ENCODE measurements around the gene OR1N2. TPM values are rescaled to one million over a fixed set of nuclear protein-coding genes. Genes with fewer than 3 reads are reported as not detected.
"Not testable (repeated sequence)": the region's sequence is repeated elsewhere in the genome, so short reads cannot be mapped to it uniquely, and the experiment has no call there.

Gene OR1N2, protein sequence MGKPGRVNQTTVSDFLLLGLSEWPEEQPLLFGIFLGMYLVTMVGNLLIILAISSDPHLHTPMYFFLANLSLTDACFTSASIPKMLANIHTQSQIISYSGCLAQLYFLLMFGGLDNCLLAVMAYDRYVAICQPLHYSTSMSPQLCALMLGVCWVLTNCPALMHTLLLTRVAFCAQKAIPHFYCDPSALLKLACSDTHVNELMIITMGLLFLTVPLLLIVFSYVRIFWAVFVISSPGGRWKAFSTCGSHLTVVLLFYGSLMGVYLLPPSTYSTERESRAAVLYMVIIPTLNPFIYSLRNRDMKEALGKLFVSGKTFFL
- not detected for total RNA-seq

DNA sequence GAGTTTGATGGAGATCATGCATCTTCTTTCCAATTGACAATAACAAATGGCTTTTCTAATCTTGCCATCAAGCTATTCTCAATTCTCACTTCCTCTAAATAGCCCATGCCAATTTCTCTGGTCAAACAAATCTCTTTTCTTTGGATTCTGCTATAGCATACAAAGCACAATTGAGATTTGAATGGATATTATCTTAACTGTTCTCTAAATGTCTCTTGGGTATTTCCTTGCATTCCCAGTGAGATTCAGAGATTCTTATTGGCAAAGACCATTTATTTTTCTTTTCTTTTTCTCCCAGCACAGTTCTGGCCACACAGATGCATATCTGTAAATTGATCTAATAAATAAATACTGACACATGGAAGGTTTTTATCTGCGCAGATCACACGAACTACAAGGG, at the start of gene OR1N2:
TSS of gene OR1N2 (plus strand) at position 301 of the 400 bp plus-strand sequence. CDS start 100 bp downstream, outside the sequence.
- Mint-ChIP-seq H3K4me3 (no peak within 1 kb of the TSS), H3K27ac (no peak within 1 kb of the TSS), H3K27me3 (peaks cover 23% of the 10 kb centered on the region), H3K9me3 (ENCODE audit: low read depth) (no peaks in the 10 kb centered on the region), H3K4me1 (no peaks in the 10 kb centered on the region), H3K36me3 (no peaks in the 10 kb centered on the region)
- no peak for ATAC-seq
- CTCF ChIA-PET: no interaction called here
- no peak for DNase-seq

DNA sequence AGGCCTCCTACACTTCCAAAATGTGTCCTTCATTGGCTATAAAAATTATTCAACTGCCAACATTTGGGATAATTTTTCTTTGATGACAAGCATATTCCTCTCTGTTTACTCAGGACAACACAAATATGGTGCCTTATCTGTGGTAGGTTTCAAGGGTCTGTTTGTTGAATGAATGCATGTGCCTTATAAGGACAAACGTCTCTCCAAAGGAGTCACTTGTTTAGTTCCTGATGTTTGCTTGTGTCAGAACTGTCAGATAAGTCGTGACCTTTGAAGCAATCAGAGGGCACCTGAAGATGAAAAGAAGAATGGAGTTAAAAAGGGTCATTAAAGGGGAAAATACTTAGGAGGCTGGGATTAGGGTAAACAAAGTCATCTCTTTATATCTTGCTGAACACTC, 45.9 kb upstream of the OR1N2 start:
- no peak for DNase-seq
- no peaks in the 10 kb centered on the region for H3K4me1 Mint-ChIP-seq
- H3K36me3 Mint-ChIP-seq: no peaks in the 10 kb centered on the region
- CTCF ChIA-PET: no interaction called here
- H3K9me3 Mint-ChIP-seq (ENCODE audit: low read depth): no peaks in the 10 kb centered on the region
- no peak overlapping the region for H3K27ac Mint-ChIP-seq
- H3K27me3 Mint-ChIP-seq: peaks cover 16% of the 10 kb centered on the region
- H3K4me3 Mint-ChIP-seq: no peak overlapping the region
- ATAC-seq: no peak

DNA sequence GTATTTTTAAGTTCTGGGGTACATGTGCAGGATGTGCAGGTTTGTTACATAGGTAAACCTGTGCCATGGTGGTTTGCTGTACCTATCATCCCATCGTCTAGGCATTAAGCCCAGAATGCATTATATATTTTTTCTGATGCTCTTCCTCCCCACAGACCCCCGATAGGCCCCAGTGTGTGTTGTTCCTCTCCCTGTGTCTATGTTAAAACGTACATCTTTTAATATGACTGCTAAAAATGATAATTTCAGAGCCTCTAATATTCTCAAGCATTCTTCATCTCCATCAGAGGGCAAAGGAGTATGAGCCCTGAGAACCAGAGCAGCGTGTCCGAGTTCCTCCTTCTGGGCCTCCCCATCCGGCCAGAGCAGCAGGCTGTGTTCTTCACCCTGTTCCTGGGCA, 42.4 kb upstream of the OR1N2 start, which contains the start of gene OR1J2:
TSS of gene OR1J2 (plus strand) at position 301 of the 400 bp plus-strand sequence. CDS start at position 301, 0 bp downstream.
- no peaks in the 10 kb centered on the region for H3K4me1 Mint-ChIP-seq
- no peaks in the 10 kb centered on the region for H3K9me3 Mint-ChIP-seq (ENCODE audit: low read depth)
- DNase-seq (no peak), ATAC-seq (no peak)
- CTCF ChIA-PET: no interaction called here
- no peak within 1 kb of the TSS for H3K4me3 Mint-ChIP-seq
- no peak within 1 kb of the TSS for H3K27ac Mint-ChIP-seq
- H3K36me3 Mint-ChIP-seq: no peaks in the 10 kb centered on the region
- peaks cover 24% of the 10 kb centered on the region for H3K27me3 Mint-ChIP-seq

DNA sequence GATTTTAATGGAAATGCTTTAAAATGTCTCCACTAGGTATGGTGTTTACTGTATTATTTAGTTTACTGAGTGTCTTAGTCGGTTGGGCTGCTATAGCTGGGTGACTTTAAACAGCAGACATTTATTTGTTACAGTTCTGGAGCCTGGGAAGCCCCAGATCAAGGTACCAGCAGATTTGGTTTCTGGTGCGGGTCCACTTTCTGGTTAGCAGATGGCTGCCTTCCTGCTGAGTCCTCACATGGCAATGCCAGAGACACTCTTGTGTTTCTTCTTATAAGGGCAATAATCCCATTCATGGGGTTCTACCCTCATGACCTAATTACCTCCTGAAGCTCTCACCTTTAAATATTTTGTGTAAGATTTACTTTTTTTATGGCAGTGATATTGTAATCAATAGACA, 34.7 kb upstream of the OR1N2 start:
- H3K4me3 Mint-ChIP-seq: no peak overlapping the region
- no peak overlapping the region for H3K27ac Mint-ChIP-seq
- no peak for ATAC-seq
- no peaks in the 10 kb centered on the region for H3K9me3 Mint-ChIP-seq (ENCODE audit: low read depth)
- H3K4me1 Mint-ChIP-seq: no peaks in the 10 kb centered on the region
- no peaks in the 10 kb centered on the region for H3K36me3 Mint-ChIP-seq
- H3K27me3 Mint-ChIP-seq: peaks cover 8% of the 10 kb centered on the region
- CTCF ChIA-PET: no interaction called here
- no peak for DNase-seq

DNA sequence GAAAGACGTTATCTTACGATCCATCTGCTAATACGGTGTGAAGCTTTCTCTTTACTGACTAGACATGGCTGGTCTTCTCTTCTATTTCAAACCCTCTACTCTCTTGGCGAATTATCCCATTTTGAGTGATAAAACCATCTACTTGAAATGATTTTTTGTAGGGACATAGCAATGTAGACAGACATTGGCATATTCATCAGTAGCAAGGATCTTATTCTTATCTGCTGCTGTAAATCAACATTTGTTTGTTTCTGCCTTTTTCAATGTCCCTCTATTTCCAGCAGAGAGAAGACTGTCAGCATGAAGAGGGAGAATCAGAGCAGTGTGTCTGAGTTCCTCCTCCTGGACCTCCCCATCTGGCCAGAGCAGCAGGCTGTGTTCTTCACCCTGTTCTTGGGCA, 34.1 kb upstream of the OR1N2 start, which contains the start of gene OR1J4:
TSS of gene OR1J4 (plus strand) at position 301 of the 400 bp plus-strand sequence. CDS start at position 301, 0 bp downstream.
- Mint-ChIP-seq H3K4me3 (no peak within 1 kb of the TSS), H3K9me3 (ENCODE audit: low read depth) (no peaks in the 10 kb centered on the region), H3K27me3 (peaks cover 6% of the 10 kb centered on the region), H3K4me1 (no peaks in the 10 kb centered on the region), H3K27ac (no peak within 1 kb of the TSS), H3K36me3 (no peaks in the 10 kb centered on the region)
- ATAC-seq (no peak), DNase-seq (no peak)
- CTCF ChIA-PET: no interaction called here

DNA sequence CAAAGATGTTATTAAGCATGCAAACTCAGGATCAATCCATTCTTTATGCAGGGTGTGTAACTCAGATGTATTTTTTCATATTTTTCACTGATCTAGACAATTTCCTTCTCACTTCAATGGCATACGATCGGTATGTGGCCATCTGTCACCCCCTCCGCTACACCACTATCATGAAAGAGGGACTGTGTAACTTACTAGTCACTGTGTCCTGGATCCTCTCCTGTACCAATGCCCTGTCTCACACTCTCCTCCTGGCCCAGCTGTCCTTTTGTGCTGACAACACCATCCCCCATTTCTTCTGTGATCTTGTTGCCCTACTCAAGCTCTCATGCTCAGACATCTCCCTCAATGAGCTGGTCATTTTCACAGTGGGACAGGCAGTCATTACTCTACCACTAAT, 33.5 kb upstream of the OR1N2 start:
- ATAC-seq: no peak
- Mint-ChIP-seq H3K36me3 (no peaks in the 10 kb centered on the region), H3K27me3 (peaks cover 4% of the 10 kb centered on the region), H3K4me1 (no peaks in the 10 kb centered on the region), H3K4me3 (no peak overlapping the region), H3K27ac (no peak overlapping the region), H3K9me3 (ENCODE audit: low read depth) (no peaks in the 10 kb centered on the region)
- CTCF ChIA-PET: no interaction called here
- no peak for DNase-seq

DNA sequence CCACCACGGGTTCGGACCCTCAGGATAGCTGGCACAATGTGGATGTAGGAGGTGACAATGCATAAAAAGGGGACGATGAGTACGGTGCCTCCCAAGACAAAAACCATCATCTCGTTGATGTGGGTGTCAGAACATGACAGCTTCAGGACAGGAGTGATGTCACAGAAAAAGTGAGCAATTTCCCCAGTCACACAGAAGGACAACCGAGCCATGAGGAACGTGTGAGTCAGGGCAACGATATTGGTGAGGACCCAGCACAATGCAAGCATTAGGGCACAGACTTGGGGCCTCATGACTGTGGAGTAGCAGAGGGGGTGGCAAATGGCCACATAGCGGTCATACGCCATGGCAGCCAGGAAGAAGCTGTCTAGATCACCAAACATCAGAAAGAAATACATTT, 26.3 kb upstream of the OR1N2 start:
- no peaks in the 10 kb centered on the region for H3K9me3 Mint-ChIP-seq (ENCODE audit: low read depth)
- ATAC-seq (no peak), DNase-seq (no peak)
- no peaks in the 10 kb centered on the region for H3K36me3 Mint-ChIP-seq
- peaks cover 2% of the 10 kb centered on the region for H3K27me3 Mint-ChIP-seq
- H3K4me3 Mint-ChIP-seq: no peak overlapping the region
- no peaks in the 10 kb centered on the region for H3K4me1 Mint-ChIP-seq
- no peak overlapping the region for H3K27ac Mint-ChIP-seq
- CTCF ChIA-PET: no interaction called here

DNA sequence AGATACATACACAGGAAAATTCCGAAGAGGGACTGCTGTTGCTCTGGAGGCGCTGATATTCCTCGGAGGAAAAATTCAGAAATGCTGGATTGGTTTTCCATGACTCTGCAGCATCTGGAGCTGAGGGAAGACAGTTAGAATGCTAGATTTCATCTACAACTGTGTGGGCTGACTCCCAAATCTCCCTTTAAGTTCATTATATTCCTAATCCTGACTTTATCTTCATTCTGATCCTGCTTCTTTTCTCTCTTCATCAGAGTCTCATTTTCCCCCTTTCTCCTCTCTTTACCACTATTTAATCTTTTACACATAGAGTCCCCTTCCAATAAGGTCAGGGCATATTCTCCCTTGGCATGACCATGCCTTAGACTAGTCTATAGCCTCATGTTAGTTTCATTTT, 25.7 kb upstream of the OR1N2 start, which contains the start of gene OR1N1:
TSS of gene OR1N1 (minus strand) at position 101 of the 400 bp plus-strand sequence. CDS start at position 101, 0 bp downstream.
- Mint-ChIP-seq H3K36me3 (no peaks in the 10 kb centered on the region), H3K27ac (no peak within 1 kb of the TSS), H3K9me3 (ENCODE audit: low read depth) (no peaks in the 10 kb centered on the region), H3K4me1 (no peaks in the 10 kb centered on the region), H3K4me3 (no peak within 1 kb of the TSS), H3K27me3 (peaks cover 2% of the 10 kb centered on the region)
- CTCF ChIA-PET: no interaction called here
- no peak for DNase-seq
- ATAC-seq: no peak

DNA sequence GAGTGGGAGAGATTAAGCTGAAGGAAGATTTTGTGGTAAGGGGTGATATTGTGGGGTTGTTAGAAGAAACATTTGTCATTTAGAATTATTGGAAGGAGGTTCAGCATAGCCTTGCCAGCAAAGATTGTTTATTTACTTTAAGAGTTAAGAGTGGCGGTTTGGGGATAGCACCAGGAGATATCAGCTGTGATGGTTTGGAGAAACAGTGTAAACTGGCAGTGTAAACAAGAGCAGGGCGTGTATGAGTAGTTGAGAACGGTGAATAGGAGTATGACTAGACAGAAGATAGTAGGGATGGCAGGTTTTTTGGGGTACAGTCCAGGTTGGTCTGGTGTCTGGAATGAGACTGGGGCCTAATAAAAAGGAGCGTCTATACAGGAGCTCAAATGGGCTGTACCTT, 21.8 kb upstream of the OR1N2 start:
- not testable (repeated sequence) for H3K4me3 Mint-ChIP-seq; H3K36me3 Mint-ChIP-seq; ATAC-seq; H3K4me1 Mint-ChIP-seq; DNase-seq; H3K9me3 Mint-ChIP-seq (ENCODE audit: low read depth); H3K27me3 Mint-ChIP-seq; H3K27ac Mint-ChIP-seq
- CTCF ChIA-PET: interaction anchor here (0.8 kb wide), 1 partner anchor 32 kb away, joined by 3 read pairs; no protein-coding TSS in a partner anchor

DNA sequence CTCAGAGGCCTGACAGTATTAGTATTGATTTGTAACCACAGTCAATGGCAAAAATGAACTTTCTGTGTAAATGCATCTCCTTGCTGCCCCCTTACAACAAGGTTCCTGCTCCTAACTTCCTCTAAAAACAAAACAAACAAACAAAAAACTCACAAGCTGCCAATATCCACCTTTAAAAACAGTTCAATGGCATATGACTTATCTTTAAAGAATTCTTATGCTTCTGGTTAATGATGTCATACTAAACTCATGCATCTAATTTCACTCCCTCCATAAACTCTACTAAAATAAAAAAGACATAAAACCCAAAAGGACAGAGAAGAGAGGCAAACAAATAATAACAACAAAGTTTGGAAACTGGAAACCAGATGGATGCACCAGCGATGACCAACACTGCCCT, 16.8 kb upstream of the OR1N2 start:
- Mint-ChIP-seq H3K27ac (no peak overlapping the region), H3K9me3 (ENCODE audit: low read depth) (peaks cover 2% of the 10 kb centered on the region), H3K27me3 (no peaks in the 10 kb centered on the region), H3K4me3 (no peak overlapping the region), H3K36me3 (no peaks in the 10 kb centered on the region), H3K4me1 (no peaks in the 10 kb centered on the region)
- DNase-seq: no peak
- CTCF ChIA-PET: no interaction called here
- no peak for ATAC-seq

DNA sequence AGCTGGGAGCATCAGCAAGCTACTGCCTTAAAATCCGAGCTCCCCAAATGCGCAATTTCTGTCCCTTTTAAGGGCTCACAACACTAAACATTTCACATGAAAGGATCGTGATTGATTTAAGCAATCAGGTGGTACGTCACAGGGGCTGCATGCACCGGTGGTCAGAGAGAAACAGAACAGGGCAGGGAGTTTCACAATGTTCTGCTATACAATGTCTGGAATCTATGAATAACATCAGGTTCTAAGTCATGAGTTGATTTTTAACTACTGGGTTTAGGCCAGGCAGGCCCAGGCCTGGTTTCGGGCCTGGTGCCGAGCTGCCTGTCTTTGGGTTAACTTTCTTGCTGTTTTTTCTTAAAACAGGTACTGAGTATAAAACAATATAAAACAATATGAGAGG, 15.8 kb upstream of the OR1N2 start:
- H3K4me1 Mint-ChIP-seq; ATAC-seq; H3K36me3 Mint-ChIP-seq; H3K4me3 Mint-ChIP-seq; H3K27me3 Mint-ChIP-seq; H3K27ac Mint-ChIP-seq; DNase-seq; H3K9me3 Mint-ChIP-seq (ENCODE audit: low read depth); CTCF ChIA-PET: not testable (repeated sequence)

DNA sequence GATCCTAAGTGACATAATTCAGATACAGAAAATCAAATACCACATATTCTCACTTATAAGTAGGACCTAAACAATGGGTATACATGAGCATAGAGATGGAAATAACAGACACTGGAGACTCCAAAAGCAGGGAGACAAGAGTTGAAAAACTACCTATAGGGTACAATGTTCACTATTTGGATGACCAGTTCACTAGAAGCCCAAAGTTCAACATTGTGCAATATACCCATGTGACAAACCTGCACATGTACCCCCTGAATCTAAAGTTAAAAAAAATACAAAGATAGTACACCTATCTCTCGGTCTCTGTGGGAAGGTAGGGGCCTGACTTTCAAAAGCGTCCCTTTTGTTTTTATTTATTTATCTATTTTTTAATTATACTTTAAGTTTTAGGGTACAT, 14.2 kb upstream of the OR1N2 start:
- Mint-ChIP-seq H3K36me3 (no peaks in the 10 kb centered on the region), H3K9me3 (ENCODE audit: low read depth) (peaks cover 2% of the 10 kb centered on the region), H3K4me3 (no peak overlapping the region), H3K4me1 (no peaks in the 10 kb centered on the region), H3K27me3 (no peaks in the 10 kb centered on the region), H3K27ac (no peak overlapping the region)
- ATAC-seq (no peak), DNase-seq (no peak)
- CTCF ChIA-PET: no interaction called here

DNA sequence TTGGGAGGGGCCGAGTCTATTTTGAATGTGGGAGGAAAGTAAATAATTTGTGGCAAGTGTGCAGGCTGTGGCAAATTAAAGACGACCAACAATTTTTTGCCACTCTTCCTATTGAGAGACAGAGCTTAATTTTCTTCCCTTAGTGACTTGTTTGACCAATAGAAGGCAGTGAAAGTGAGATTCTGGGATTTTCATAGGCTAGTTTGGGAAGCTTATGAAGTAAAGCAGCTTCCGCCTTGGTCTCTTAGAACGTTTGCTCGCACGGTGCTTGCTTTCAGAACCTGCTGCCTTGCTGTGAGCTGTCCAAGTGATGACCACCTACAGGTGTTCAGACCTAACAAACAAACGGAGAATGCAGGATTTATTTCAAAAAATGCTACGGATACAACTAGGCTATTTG, 6.7 kb upstream of the OR1N2 start:
- no peak for ATAC-seq
- CTCF ChIA-PET: no interaction called here

DNA sequence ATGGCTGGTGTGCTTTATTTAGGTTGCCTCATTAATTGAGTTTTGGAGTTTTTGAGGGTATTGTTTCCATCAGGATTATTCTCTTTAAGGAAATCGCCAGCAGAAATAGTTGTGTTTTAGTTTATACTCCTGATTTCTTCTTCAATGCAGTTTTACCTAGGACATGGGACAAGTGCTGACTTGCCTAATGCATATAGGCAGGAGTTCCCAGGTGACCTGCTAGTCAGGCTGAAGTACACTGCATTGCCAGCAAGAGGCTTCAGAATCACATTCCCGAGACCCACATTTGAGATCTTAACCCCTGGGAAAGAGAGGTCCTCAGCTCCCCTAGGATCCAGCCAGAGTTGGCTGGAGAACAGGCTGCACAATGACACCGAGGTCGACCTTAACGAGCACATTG, 1.5 kb upstream of the OR1N2 start:
- peaks cover 24% of the 10 kb centered on the region for H3K27me3 Mint-ChIP-seq
- H3K4me3 Mint-ChIP-seq: no peak overlapping the region
- DNase-seq (no peak), ATAC-seq (no peak)
- CTCF ChIA-PET: no interaction called here
- H3K36me3 Mint-ChIP-seq: no peaks in the 10 kb centered on the region
- no peak overlapping the region for H3K27ac Mint-ChIP-seq
- no peaks in the 10 kb centered on the region for H3K9me3 Mint-ChIP-seq (ENCODE audit: low read depth)
- H3K4me1 Mint-ChIP-seq: no peaks in the 10 kb centered on the region

More for the DNA sequence above, 6.7 kb upstream of the OR1N2 start:
- Mint-ChIP-seq H3K4me1 (no peaks in the 10 kb centered on the region), H3K4me3 (no peak overlapping the region), H3K36me3 (no peaks in the 10 kb centered on the region), H3K9me3 (ENCODE audit: low read depth) (no peaks in the 10 kb centered on the region), H3K27me3 (peaks cover 11% of the 10 kb centered on the region), H3K27ac (no peak overlapping the region)
- DNase-seq: no peak
